ENCODE data around the gene DLGAP1.

GRCh38 chr18:3500016-3500415, 955.1 kb downstream of the DLGAP1 start:
- TF ChIP-seq POLR2AphosphoS5 (IDR thresholded peaks at IDR 0.05; ENCODE audit: low read depth) (no peak), CTCF (conservative IDR thresholded peaks at IDR 0.05; ENCODE audit: low read depth in 2 of 2) (no peak), EZH2phosphoT487 (IDR thresholded peaks at IDR 0.05; ENCODE audit: unreplicated experiment) (no peak), EZH2 (IDR thresholded peaks at IDR 0.05; ENCODE audit: low read depth, unreplicated experiment) (no peak), NANOG (IDR thresholded peaks at IDR 0.05; ENCODE audit: borderline replicate concordance) (no peak), JUNB (IDR thresholded peaks at IDR 0.05; ENCODE audit: unreplicated experiment) (no peak), CREB1 (CRISPR knock-in tag; IDR thresholded peaks at IDR 0.05; ENCODE audit: low read depth) (no peak), ZNF331 (CRISPR knock-in tag; IDR thresholded peaks at IDR 0.05; ENCODE audit: low read depth) (no peak), STAT1 (IDR thresholded peaks at IDR 0.05; ENCODE audit: unreplicated experiment) (no peak), ZNF114 (CRISPR knock-in tag; IDR thresholded peaks at IDR 0.05) (no peak)
- TF ChIP-seq, protein P1, sequence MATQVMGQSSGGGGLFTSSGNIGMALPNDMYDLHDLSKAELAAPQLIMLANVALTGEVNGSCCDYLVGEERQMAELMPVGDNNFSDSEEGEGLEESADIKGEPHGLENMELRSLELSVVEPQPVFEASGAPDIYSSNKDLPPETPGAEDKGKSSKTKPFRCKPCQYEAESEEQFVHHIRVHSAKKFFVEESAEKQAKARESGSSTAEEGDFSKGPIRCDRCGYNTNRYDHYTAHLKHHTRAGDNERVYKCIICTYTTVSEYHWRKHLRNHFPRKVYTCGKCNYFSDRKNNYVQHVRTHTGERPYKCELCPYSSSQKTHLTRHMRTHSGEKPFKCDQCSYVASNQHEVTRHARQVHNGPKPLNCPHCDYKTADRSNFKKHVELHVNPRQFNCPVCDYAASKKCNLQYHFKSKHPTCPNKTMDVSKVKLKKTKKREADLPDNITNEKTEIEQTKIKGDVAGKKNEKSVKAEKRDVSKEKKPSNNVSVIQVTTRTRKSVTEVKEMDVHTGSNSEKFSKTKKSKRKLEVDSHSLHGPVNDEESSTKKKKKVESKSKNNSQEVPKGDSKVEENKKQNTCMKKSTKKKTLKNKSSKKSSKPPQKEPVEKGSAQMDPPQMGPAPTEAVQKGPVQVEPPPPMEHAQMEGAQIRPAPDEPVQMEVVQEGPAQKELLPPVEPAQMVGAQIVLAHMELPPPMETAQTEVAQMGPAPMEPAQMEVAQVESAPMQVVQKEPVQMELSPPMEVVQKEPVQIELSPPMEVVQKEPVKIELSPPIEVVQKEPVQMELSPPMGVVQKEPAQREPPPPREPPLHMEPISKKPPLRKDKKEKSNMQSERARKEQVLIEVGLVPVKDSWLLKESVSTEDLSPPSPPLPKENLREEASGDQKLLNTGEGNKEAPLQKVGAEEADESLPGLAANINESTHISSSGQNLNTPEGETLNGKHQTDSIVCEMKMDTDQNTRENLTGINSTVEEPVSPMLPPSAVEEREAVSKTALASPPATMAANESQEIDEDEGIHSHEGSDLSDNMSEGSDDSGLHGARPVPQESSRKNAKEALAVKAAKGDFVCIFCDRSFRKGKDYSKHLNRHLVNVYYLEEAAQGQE (IDR thresholded peaks at IDR 0.05; ENCODE audit: unreplicated experiment) = no peak
- TF ChIP-seq, protein P2, sequence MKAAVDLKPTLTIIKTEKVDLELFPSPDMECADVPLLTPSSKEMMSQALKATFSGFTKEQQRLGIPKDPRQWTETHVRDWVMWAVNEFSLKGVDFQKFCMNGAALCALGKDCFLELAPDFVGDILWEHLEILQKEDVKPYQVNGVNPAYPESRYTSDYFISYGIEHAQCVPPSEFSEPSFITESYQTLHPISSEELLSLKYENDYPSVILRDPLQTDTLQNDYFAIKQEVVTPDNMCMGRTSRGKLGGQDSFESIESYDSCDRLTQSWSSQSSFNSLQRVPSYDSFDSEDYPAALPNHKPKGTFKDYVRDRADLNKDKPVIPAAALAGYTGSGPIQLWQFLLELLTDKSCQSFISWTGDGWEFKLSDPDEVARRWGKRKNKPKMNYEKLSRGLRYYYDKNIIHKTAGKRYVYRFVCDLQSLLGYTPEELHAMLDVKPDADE (IDR thresholded peaks at IDR 0.05) = no peak
- TF ChIP-seq, protein P3, sequence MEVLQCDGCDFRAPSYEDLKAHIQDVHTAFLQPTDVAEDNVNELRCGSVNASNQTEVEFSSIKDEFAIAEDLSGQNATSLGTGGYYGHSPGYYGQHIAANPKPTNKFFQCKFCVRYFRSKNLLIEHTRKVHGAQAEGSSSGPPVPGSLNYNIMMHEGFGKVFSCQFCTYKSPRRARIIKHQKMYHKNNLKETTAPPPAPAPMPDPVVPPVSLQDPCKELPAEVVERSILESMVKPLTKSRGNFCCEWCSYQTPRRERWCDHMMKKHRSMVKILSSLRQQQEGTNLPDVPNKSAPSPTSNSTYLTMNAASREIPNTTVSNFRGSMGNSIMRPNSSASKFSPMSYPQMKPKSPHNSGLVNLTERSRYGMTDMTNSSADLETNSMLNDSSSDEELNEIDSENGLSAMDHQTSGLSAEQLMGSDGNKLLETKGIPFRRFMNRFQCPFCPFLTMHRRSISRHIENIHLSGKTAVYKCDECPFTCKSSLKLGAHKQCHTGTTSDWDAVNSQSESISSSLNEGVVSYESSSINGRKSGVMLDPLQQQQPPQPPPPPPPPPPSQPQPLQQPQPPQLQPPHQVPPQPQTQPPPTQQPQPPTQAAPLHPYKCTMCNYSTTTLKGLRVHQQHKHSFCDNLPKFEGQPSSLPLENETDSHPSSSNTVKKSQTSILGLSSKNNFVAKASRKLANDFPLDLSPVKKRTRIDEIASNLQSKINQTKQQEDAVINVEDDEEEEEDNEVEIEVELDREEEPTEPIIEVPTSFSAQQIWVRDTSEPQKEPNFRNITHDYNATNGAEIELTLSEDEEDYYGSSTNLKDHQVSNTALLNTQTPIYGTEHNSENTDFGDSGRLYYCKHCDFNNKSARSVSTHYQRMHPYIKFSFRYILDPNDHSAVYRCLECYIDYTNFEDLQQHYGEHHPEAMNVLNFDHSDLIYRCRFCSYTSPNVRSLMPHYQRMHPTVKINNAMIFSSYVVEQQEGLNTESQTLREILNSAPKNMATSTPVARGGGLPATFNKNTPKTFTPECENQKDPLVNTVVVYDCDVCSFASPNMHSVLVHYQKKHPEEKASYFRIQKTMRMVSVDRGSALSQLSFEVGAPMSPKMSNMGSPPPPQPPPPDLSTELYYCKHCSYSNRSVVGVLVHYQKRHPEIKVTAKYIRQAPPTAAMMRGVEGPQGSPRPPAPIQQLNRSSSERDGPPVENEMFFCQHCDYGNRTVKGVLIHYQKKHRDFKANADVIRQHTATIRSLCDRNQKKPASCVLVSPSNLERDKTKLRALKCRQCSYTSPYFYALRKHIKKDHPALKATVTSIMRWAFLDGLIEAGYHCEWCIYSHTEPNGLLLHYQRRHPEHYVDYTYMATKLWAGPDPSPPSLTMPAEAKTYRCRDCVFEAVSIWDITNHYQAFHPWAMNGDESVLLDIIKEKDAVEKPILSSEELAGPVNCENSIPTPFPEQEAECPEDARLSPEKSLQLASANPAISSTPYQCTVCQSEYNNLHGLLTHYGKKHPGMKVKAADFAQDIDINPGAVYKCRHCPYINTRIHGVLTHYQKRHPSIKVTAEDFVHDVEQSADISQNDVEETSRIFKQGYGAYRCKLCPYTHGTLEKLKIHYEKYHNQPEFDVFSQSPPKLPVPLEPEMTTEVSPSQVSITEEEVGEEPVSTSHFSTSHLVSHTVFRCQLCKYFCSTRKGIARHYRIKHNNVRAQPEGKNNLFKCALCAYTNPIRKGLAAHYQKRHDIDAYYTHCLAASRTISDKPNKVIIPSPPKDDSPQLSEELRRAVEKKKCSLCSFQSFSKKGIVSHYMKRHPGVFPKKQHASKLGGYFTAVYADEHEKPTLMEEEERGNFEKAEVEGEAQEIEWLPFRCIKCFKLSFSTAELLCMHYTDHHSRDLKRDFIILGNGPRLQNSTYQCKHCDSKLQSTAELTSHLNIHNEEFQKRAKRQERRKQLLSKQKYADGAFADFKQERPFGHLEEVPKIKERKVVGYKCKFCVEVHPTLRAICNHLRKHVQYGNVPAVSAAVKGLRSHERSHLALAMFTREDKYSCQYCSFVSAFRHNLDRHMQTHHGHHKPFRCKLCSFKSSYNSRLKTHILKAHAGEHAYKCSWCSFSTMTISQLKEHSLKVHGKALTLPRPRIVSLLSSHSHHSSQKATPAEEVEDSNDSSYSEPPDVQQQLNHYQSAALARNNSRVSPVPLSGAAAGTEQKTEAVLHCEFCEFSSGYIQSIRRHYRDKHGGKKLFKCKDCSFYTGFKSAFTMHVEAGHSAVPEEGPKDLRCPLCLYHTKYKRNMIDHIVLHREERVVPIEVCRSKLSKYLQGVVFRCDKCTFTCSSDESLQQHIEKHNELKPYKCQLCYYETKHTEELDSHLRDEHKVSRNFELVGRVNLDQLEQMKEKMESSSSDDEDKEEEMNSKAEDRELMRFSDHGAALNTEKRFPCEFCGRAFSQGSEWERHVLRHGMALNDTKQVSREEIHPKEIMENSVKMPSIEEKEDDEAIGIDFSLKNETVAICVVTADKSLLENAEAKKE (CRISPR knock-in tag; IDR thresholded peaks at IDR 0.05) = no peak

Measured in GM23338 (cell line).